Keratinocyte (primary cell): ENCODE measurements around the gene SPP2. TPM values are rescaled to one million over a fixed set of nuclear protein-coding genes. Genes with fewer than 3 reads are reported as not detected.

Source experiments
- DNase-seq: peaks from one replicate; pipeline ENCODE4 v3.0.0-alpha.2; 2011; ENCODE audit warnings: low read depth, missing footprints, low spot score
- FAIRE-seq: peaks from 2 replicates; lab custom pipeline; 2011; peaks lifted over from hg19 to GRCh38; lab: Jason Lieb, UNC
- H2AFZ ChIP-seq: 2 replicates; pipeline ENCODE4 v1.6.0; 2012; ENCODE audit warnings: low read length, control low read depth, inconsistent platforms; ENCODE audit not compliant: control insufficient read depth
- H3K27ac ChIP-seq: 2 replicates; pipeline ENCODE4 v1.5.1; 2011; ENCODE audit warnings: low read length; ENCODE audit not compliant: control insufficient read depth, insufficient read depth
- H3K27me3 ChIP-seq: 3 replicates; pipeline ENCODE4 v1.6.0; 2011; ENCODE audit warnings: low read length; ENCODE audit not compliant: control insufficient read depth, insufficient read depth; ENCODE audit errors: extremely low read depth
- H3K36me3 ChIP-seq, 2 experiments: 2 replicates in 1 of 2; 3 replicates in 1 of 2; pipeline ENCODE4 v1.5.1; 2011; ENCODE audit warnings: low read length in 2 of 2, mild to moderate bottlenecking in 1 of 2; ENCODE audit not compliant: control insufficient read depth in 2 of 2, insufficient read depth in 2 of 2; ENCODE audit errors: extremely low read depth in 1 of 2
- H3K4me1 ChIP-seq: 3 replicates; pipeline ENCODE4 v1.5.1; 2011; ENCODE audit warnings: low read length; ENCODE audit not compliant: control insufficient read depth, insufficient read depth; ENCODE audit errors: extremely low read depth
- H3K4me2 ChIP-seq: 3 replicates; pipeline ENCODE4 v1.6.0; 2011; ENCODE audit warnings: low read depth, low read length; ENCODE audit not compliant: control insufficient read depth, insufficient read depth; ENCODE audit errors: extremely low read depth
- H3K4me3 ChIP-seq, 3 experiments: fragments of 200-600 bp in 1 of 3; sonication (generic) in 1 of 3; 2 replicates in 2 of 3; 3 replicates in 1 of 3; pipeline ENCODE4 v1.5.1; 2011 to 2016; ENCODE audit warnings: low read length in 3 of 3, mild to moderate bottlenecking in 3 of 3, control low read depth in 2 of 3, inconsistent platforms in 1 of 3, low read depth in 1 of 3, mixed read lengths in 1 of 3, mixed run types in 1 of 3, moderate library complexity in 1 of 3; ENCODE audit not compliant: control insufficient read depth in 2 of 3, insufficient read depth in 2 of 3; ENCODE audit errors: extremely low read depth in 1 of 3
- H3K79me2 ChIP-seq: 2 replicates; pipeline ENCODE4 v1.6.0; 2012; ENCODE audit warnings: low read length; ENCODE audit not compliant: control insufficient read depth, insufficient read depth
- H3K9ac ChIP-seq: 3 replicates; pipeline ENCODE4 v1.6.0; 2011; ENCODE audit warnings: low read length; ENCODE audit not compliant: control insufficient read depth, insufficient read depth; ENCODE audit errors: extremely low read depth
- H3K9me1 ChIP-seq: 3 replicates; pipeline ENCODE4 v1.6.0; 2011; ENCODE audit warnings: low read length; ENCODE audit not compliant: control insufficient read depth, insufficient read depth; ENCODE audit errors: extremely low read depth
- H3K9me3 ChIP-seq: 2 replicates; pipeline ENCODE4 v1.5.1; 2012; ENCODE audit warnings: low read depth, low read length; ENCODE audit not compliant: control insufficient read depth
- H4K20me1 ChIP-seq: 3 replicates; pipeline ENCODE4 v1.6.0; 2011; ENCODE audit warnings: low read length; ENCODE audit not compliant: control insufficient read depth, insufficient read depth; ENCODE audit errors: extremely low read depth
- CTCF ChIP-seq, 3 experiments: IDR thresholded peaks in 1 of 3; conservative IDR thresholded peaks in 1 of 3; optimal IDR thresholded peaks in 1 of 3; 2 replicates in 2 of 3; 3 replicates in 1 of 3; pipeline versions ENCODE3 to v1.5.1; 2011; ENCODE audit warnings: low read length in 3 of 3, mild to moderate bottlenecking in 3 of 3, moderate library complexity in 2 of 3, control low read depth in 1 of 3, inconsistent platforms in 1 of 3; ENCODE audit not compliant: insufficient read depth in 2 of 3; ENCODE audit errors: extremely low read depth in 1 of 3
- EZH2 ChIP-seq: IDR thresholded peaks from one replicate; pipeline ENCODE4 v1.6.1; 2012; ENCODE audit warnings: inconsistent platforms, mild to moderate bottlenecking, low read length, moderate library complexity
- dilution Hi-C: fragments of 300-500 bp; cut with MboI; formaldehyde crosslinking; loops from one replicate; pipeline ENCODE4 v1.7.0; 2020; ENCODE audit warnings: low sequenced_read_pairs; ENCODE audit not compliant: extremely low pct_ligation_motif_present
- polyA plus RNA-seq, 5 experiments: library from polyadenylated mRNA; depleted of rRNA in 3 of 5; stranded (reverse) in 3 of 5; stranded (forward) in 1 of 5; unstranded in 1 of 5; fragments of >200 nt; gene quantifications; 1 replicate in 1 of 5; 2 replicates in 3 of 5; 3 replicates in 1 of 5; pipeline versions ENCODE4 v1.2.1 to v1.2.3, GENCODE V29; 2011 to 2012; ENCODE audit warnings: missing spikeins in 2 of 5, low read depth in 1 of 5, low replicate concordance in 1 of 5

Gene SPP2
- polyA plus RNA-seq, 1 donor (not counting 4 experiments of a cell fraction or from before 2014, with no cell fraction given): 0.13 TPM

GRCh38 chr2:234005126-234005525 is 45.4 kb upstream of the SPP2 start:
- Histone ChIP-seq H3K9ac (no peak overlapping the region), H3K4me1 (peaks cover 10% of the 10 kb centered on the region), H2AFZ (no peak overlapping the region), H3K4me2 (no peak overlapping the region), H3K27me3 (no peaks in the 10 kb centered on the region), H4K20me1 (no peaks in the 10 kb centered on the region), H3K36me3 (no peaks in the 10 kb centered on the region), H3K9me3 (no peaks in the 10 kb centered on the region), H3K79me2 (no peaks in the 10 kb centered on the region), H3K4me3 (no peak overlapping the region), H3K27ac (no peak overlapping the region), H3K9me1 (no peaks in the 10 kb centered on the region)
- DNase-seq (no peak), FAIRE-seq (no peak)
- TF ChIP-seq CTCF (optimal IDR thresholded peaks at IDR 0.05 in 1 of 3, IDR thresholded peaks at IDR 0.05 in 1 of 3, conservative IDR thresholded peaks at IDR 0.05 in 1 of 3; ENCODE audit: extremely low read depth in 1 of 3, insufficient read depth in 2 of 3, low read length in 3 of 3) (no peak), EZH2 (no peak)
- dilution Hi-C loops: no loop called here

GRCh38 chr2:234006501-234006900 is 44.0 kb upstream of the SPP2 start:
- Histone ChIP-seq H3K9me1 (no peaks in the 10 kb centered on the region), H4K20me1 (no peaks in the 10 kb centered on the region), H3K79me2 (no peaks in the 10 kb centered on the region), H3K9me3 (no peaks in the 10 kb centered on the region), H2AFZ (no peak overlapping the region), H3K27ac (no peak overlapping the region), H3K36me3 (no peaks in the 10 kb centered on the region), H3K4me1 (peaks cover 10% of the 10 kb centered on the region), H3K4me2 (no peak overlapping the region), H3K9ac (no peak overlapping the region), H3K4me3 (no peak overlapping the region), H3K27me3 (no peaks in the 10 kb centered on the region)
- DNase-seq (no peak), FAIRE-seq (no peak)
- dilution Hi-C loops: no loop called here
- TF ChIP-seq CTCF (optimal IDR thresholded peaks at IDR 0.05 in 1 of 3, IDR thresholded peaks at IDR 0.05 in 1 of 3, conservative IDR thresholded peaks at IDR 0.05 in 1 of 3; ENCODE audit: extremely low read depth in 1 of 3, insufficient read depth in 2 of 3, low read length in 3 of 3): no peak
